GM21528 (cell line): ENCODE results near the gene PKNOX2.
"Not testable (repeated sequence)": the region's sequence is repeated elsewhere in the genome, so short reads cannot be mapped to it uniquely, and the experiment has no call there.

Experiments
- ATAC-seq: cut with Tn5 transposase; IDR thresholded peaks from one replicate; pipeline ENCODE4 v1.9.1; 2021; ENCODE audit warnings: mild to moderate bottlenecking, moderate library complexity; ENCODE audit not compliant: unreplicated experiment, low FRiP score

The PKNOX2 gene

GRCh38 chr11:125201525-125202141 is 37.1 kb downstream of the PKNOX2 start:
- ATAC-seq, result no peak

- no peak for ATAC-seq
Measured at GRCh38 chr11:125202362-125202880, 37.9 kb downstream of the PKNOX2 start.

- ATAC-seq, result no peak
Measured at GRCh38 chr11:125202977-125203376, 38.4 kb downstream of the PKNOX2 start.

GRCh38 chr11:125207866-125208425 is 43.4 kb downstream of the PKNOX2 start:
- no peak for ATAC-seq

- no peak for ATAC-seq
Measured at GRCh38 chr11:125210066-125210465, 45.5 kb downstream of the PKNOX2 start.

- no peak for ATAC-seq
Measured at GRCh38 chr11:125211191-125211947, 46.8 kb downstream of the PKNOX2 start.

GRCh38 chr11:125211948-125212340 is 47.4 kb downstream of the PKNOX2 start:
- ATAC-seq, result no peak

- no peak for ATAC-seq
Measured at GRCh38 chr11:125214601-125215565, 50.3 kb downstream of the PKNOX2 start.

- no peak for ATAC-seq
Measured at GRCh38 chr11:125215976-125216375, 51.4 kb downstream of the PKNOX2 start.

- no peak for ATAC-seq
Measured at GRCh38 chr11:125218336-125218735, 53.8 kb downstream of the PKNOX2 start.

- ATAC-seq, result no peak
Measured at GRCh38 chr11:125221461-125221860, 56.9 kb downstream of the PKNOX2 start.

GRCh38 chr11:125222494-125222893 is 57.9 kb downstream of the PKNOX2 start:
- ATAC-seq, result no peak

GRCh38 chr11:125223161-125223560 is 58.6 kb downstream of the PKNOX2 start:
- not testable (repeated sequence) for ATAC-seq

- ATAC-seq, result no peak
Measured at GRCh38 chr11:125223901-125224361, 59.4 kb downstream of the PKNOX2 start.

- ATAC-seq, result no peak
Measured at GRCh38 chr11:125224391-125225021, 60.0 kb downstream of the PKNOX2 start.

- ATAC-seq, result no peak
Measured at GRCh38 chr11:125225401-125225800, 60.9 kb downstream of the PKNOX2 start.

- no peak for ATAC-seq
Measured at GRCh38 chr11:125226031-125226430, 61.5 kb downstream of the PKNOX2 start.

GRCh38 chr11:125226706-125227105 is 62.2 kb downstream of the PKNOX2 start:
- ATAC-seq, result no peak

GRCh38 chr11:125227151-125227550 is 62.6 kb downstream of the PKNOX2 start:
- no peak for ATAC-seq

GRCh38 chr11:125228445-125228844 is 63.9 kb downstream of the PKNOX2 start:
- ATAC-seq, result no peak
